K562 (cell line): ENCODE results near the gene TLN1. TPM values are rescaled to one million over a fixed set of nuclear protein-coding genes. Genes with fewer than 3 reads are reported as not detected.

Source experiments
- ATAC-seq: fragments of 200-7000 bp; cut with Tn5 transposase; 3 replicates; pipeline ENCODE4 v1.9.1; 2020; ENCODE audit warnings: moderate library complexity
- BruUV-seq: library from RNA; stranded (reverse); fragments of 400-500 nt; replicated peaks from 2 replicates; lab custom pipeline; 2021; lab: Mats Ljungman, UMichigan
- CTCF ChIA-PET: fragments of 300-600 bp; formaldehyde crosslinking; extraction: SDS; loops from one replicate; lab custom pipeline; 2021; ENCODE audit warnings: low intra/inter-chr PET ratio; lab: Yijun Ruan, JAX
- POLR2A ChIA-PET: fragments of 300-600, 350-650 bp; sonication (Branson Sonifier 250); formaldehyde crosslinking; extraction: SDS; loops from one replicate; lab custom pipeline; 2021; ENCODE audit warnings: antibody characterized with exemption, inconsistent platforms; lab: Yijun Ruan, JAX
- DNase-seq, 4 experiments: peaks; one replicate each; pipeline versions ENCODE4 v3.0.0 to v3.0.0-alpha.2; 2011 to 2018; ENCODE audit warnings: low spot score in 3 of 4, mixed read lengths in 3 of 4; ENCODE audit errors: extremely low read depth in 1 of 4
- FAIRE-seq: peaks from 2 replicates; lab custom pipeline; 2011; peaks lifted over from hg19 to GRCh38; lab: Jason Lieb, UNC
- H2AFZ ChIP-seq: 2 replicates; pipeline ENCODE4 v1.6.0; 2011; ENCODE audit warnings: low read depth, low read length, control low read depth, inconsistent platforms
- H3K27ac ChIP-seq: fragments of 200-600 bp; 3 replicates; pipeline ENCODE4 v1.8.0; 2011; ENCODE audit warnings: low read depth, mild to moderate bottlenecking, control low read depth, inconsistent platforms, low read length, moderate library complexity, mixed read lengths; ENCODE audit errors: extremely low read depth
- H3K27me3 ChIP-seq, 2 experiments: fragments of 300-600 bp in 1 of 2; 2 replicates in 1 of 2; 3 replicates in 1 of 2; pipeline versions ENCODE4 v1.6.0 to v1.8.0; 2011; ENCODE audit warnings: inconsistent platforms in 2 of 2, low read length in 2 of 2, mild to moderate bottlenecking in 1 of 2, mixed read lengths in 1 of 2, moderate library complexity in 1 of 2; ENCODE audit not compliant: control insufficient read depth in 2 of 2, insufficient read depth in 2 of 2
- H3K36me3 ChIP-seq: fragments of 300-600 bp; 3 replicates; pipeline ENCODE4 v1.8.0; 2011; ENCODE audit warnings: mild to moderate bottlenecking, low read length, inconsistent platforms; ENCODE audit not compliant: control insufficient read depth, insufficient read depth
- H3K4me1 ChIP-seq, 2 experiments: fragments of 200-600 bp in 1 of 2; replicated peaks in 1 of 2; 2 replicates in 1 of 2; 3 replicates in 1 of 2; pipeline versions ENCODE4 v1.5.1 to v1.8.0; 2011; ENCODE audit warnings: inconsistent platforms in 2 of 2, low read length in 2 of 2, mild to moderate bottlenecking in 1 of 2, mixed read lengths in 1 of 2, moderate library complexity in 1 of 2; ENCODE audit not compliant: control insufficient read depth in 2 of 2, insufficient read depth in 2 of 2
- H3K4me2 ChIP-seq: 2 replicates; pipeline ENCODE4 v1.6.1; 2011; ENCODE audit warnings: low read length, control low read depth, inconsistent platforms, mixed read lengths; ENCODE audit not compliant: insufficient read depth
- H3K4me3 ChIP-seq: fragments of 200-600 bp; sonication (generic), shearing (Covaris generic); 2 replicates; pipeline ENCODE4 v1.5.1; 2016; ENCODE audit warnings: control low read depth, inconsistent platforms
- H3K79me2 ChIP-seq: fragments of 200-600 bp; 3 replicates; pipeline ENCODE4 v1.8.0; 2011; ENCODE audit warnings: low read length, inconsistent platforms; ENCODE audit not compliant: control insufficient read depth, insufficient read depth
- H3K9ac ChIP-seq, 2 experiments: 2 replicates each; pipeline versions ENCODE4 v1.6.0 to v1.6.1; 2011; ENCODE audit warnings: low read depth in 2 of 2, low read length in 2 of 2, control low read depth in 1 of 2, inconsistent platforms in 1 of 2, mild to moderate bottlenecking in 1 of 2, mixed read lengths in 1 of 2; ENCODE audit not compliant: insufficient read depth in 1 of 2
- H3K9me1 ChIP-seq: one replicate; pipeline ENCODE4 v1.6.0; 2011; ENCODE audit warnings: inconsistent platforms, mild to moderate bottlenecking, low read length, moderate library complexity; ENCODE audit not compliant: control insufficient read depth, insufficient read depth
- H3K9me3 ChIP-seq: replicated peaks from 2 replicates; pipeline ENCODE4 v1.5.1; 2011; ENCODE audit warnings: low read depth, low read length, inconsistent platforms; ENCODE audit not compliant: control insufficient read depth, insufficient read depth
- H4K20me1 ChIP-seq: replicated peaks from 2 replicates; pipeline ENCODE4 v1.6.1; 2011; ENCODE audit warnings: low read length, inconsistent platforms, mixed read lengths; ENCODE audit not compliant: control insufficient read depth, insufficient read depth
- ATF1 ChIP-seq, 2 experiments: fragments of 450-650 bp in 1 of 2; IDR thresholded peaks; 2 replicates each; pipeline ENCODE4 v1.6.1; 2016; ENCODE audit warnings: missing compliant biosample characterization in 1 of 2, missing genetic modification characterization in 1 of 2
- BCL6 ChIP-seq: fragments of 250-450 bp; sonication (Bioruptor Pico); IDR thresholded peaks from 2 replicates; pipeline ENCODE4 v1.4.0; 2020
- CREBBP ChIP-seq: IDR thresholded peaks from one replicate; pipeline ENCODE4 v1.6.1; 2012; ENCODE audit warnings: low read depth, mild to moderate bottlenecking, control low read depth, inconsistent platforms, low read length
- CREM ChIP-seq: IDR thresholded peaks from 2 replicates; pipeline ENCODE4 v1.6.1; 2014; ENCODE audit warnings: antibody characterized with exemption, low read depth
- DPF2 ChIP-seq: fragments of 450-650 bp; IDR thresholded peaks from 2 replicates; pipeline ENCODE4 v1.6.1; 2016
- ETV1 ChIP-seq: fragments of 450-650 bp; conservative IDR thresholded peaks from 2 replicates; pipeline ENCODE4 v1.6.1; 2016; ENCODE audit warnings: missing genetic modification characterization, control low read depth, low read depth, missing compliant biosample characterization
- GATAD2B ChIP-seq: fragments of 450-650 bp; IDR thresholded peaks from 2 replicates; pipeline ENCODE4 v1.6.1; 2017; ENCODE audit warnings: mild to moderate bottlenecking, borderline replicate concordance
- KDM1A ChIP-seq, 2 experiments: fragments of 450-650 bp; IDR thresholded peaks; 2 replicates each; pipeline ENCODE4 v1.6.1; 2016; ENCODE audit warnings: mild to moderate bottlenecking in 2 of 2
- MEF2A ChIP-seq: IDR thresholded peaks from 2 replicates; pipeline ENCODE4 v1.6.1; 2011; ENCODE audit warnings: low read depth, mild to moderate bottlenecking, low read length, moderate library complexity; ENCODE audit not compliant: control insufficient read depth
- NCOA1 ChIP-seq: fragments of 450-650 bp; IDR thresholded peaks from 2 replicates; pipeline ENCODE4 v1.6.1; 2016; ENCODE audit warnings: low read depth
- RBM25 ChIP-seq: fragments of 200-400 bp; formaldehyde crosslinking; IDR thresholded peaks from 2 replicates; pipeline ENCODE4 v1.6.1; 2018; ENCODE audit warnings: low read length, low read depth, moderate library complexity; ENCODE audit not compliant: severe bottlenecking
- SREBF1 ChIP-seq: fragments of 150-350 bp; IDR thresholded peaks from 2 replicates; pipeline ENCODE4 v1.6.1; 2014; ENCODE audit warnings: antibody characterized with exemption, low read depth, low read length, borderline replicate concordance
- SRF ChIP-seq, 2 experiments: fragments of 250-450, 450-650 bp in 1 of 2; sonication (Bioruptor Pico) in 1 of 2; sonication (generic) in 1 of 2; formaldehyde crosslinking; IDR thresholded peaks; 2 replicates each; pipeline versions ENCODE4 v1.5.0 to v1.5.1; 2020 to 2022; ENCODE audit warnings: mild to moderate bottlenecking in 1 of 2, missing genetic modification reagents in 1 of 2
- SRSF1 ChIP-seq: fragments of 200-400 bp; formaldehyde crosslinking; IDR thresholded peaks from 2 replicates; pipeline ENCODE4 v1.6.1; 2017; ENCODE audit warnings: mild to moderate bottlenecking, low read depth, low read length, moderate library complexity
- TFAM ChIP-seq: fragments of 250-450 bp; sonication (Bioruptor Pico); conservative IDR thresholded peaks from 2 replicates; pipeline ENCODE4 v1.5.0; 2021; ENCODE audit warnings: mild to moderate bottlenecking, moderate library complexity
- ZNF79 ChIP-seq: fragments of 250-450 bp; sonication (Bioruptor Pico); IDR thresholded peaks from 2 replicates; pipeline ENCODE4 v1.4.0; 2020; ENCODE audit warnings: low read depth, mild to moderate bottlenecking, moderate library complexity
- WGBS: fragments of 100-300 bp; shearing (Covaris generic); methylation state at CpG from one replicate; pipeline ENCODE4 v1.1.6; 2016; ENCODE audit warnings: low coverage, mixed read lengths; ENCODE audit not compliant: insufficient coverage; ENCODE audit errors: missing lambda C conversion rate; 5-methylcytosine and 5-hydroxymethylcytosine counted together
- in situ Hi-C: fragments of 300-500 bp; cut with MboI; formaldehyde crosslinking; loops from 4 replicates; pipeline ENCODE4 v1.15.0; 2018; ENCODE audit warnings: inconsistent platforms, mixed read lengths
- intact Hi-C: fragments of 100-400 bp; cut with micrococcal nuclease; formaldehyde crosslinking; loops from 2 replicates; pipeline ENCODE4 v1.14.2; 2022
- polyA plus RNA-seq, 8 experiments: library from polyadenylated mRNA; depleted of rRNA in 4 of 8; stranded (reverse) in 5 of 8; unstranded in 3 of 8; fragments of >200 nt; fragmentation: Nextera tagmentation in 2 of 8; fragmentation: Illumina TruSeq in 1 of 8; extraction: Ambion mirVana in 2 of 8; extraction: Trizol in 1 of 8; gene quantifications; 2 replicates each; pipeline versions ENCODE4 v1.2.1 to v1.2.3, GENCODE V29; 2011 to 2014; ENCODE audit warnings: inconsistent platforms in 1 of 8, missing spikeins in 1 of 8
- total RNA-seq, 7 experiments: library from RNA; depleted of rRNA in 6 of 7; stranded (reverse); fragments of >200 nt in 6 of 7; fragmentation: Illumina TruSeq in 2 of 7; extraction: Trizol in 2 of 7; gene quantifications; 2 replicates each; pipeline versions ENCODE4 v1.2.1 to v1.2.3, GENCODE V29; 2011 to 2021; ENCODE audit warnings: low replicate concordance in 1 of 7

The TLN1 gene
- total and polyA plus RNA-seq, 9 of the 15 experiments (the other 6 are each of a cell fraction or from before 2014, with no cell fraction given) = 3.6 to 240 (median 54.8) TPM

DNA sequence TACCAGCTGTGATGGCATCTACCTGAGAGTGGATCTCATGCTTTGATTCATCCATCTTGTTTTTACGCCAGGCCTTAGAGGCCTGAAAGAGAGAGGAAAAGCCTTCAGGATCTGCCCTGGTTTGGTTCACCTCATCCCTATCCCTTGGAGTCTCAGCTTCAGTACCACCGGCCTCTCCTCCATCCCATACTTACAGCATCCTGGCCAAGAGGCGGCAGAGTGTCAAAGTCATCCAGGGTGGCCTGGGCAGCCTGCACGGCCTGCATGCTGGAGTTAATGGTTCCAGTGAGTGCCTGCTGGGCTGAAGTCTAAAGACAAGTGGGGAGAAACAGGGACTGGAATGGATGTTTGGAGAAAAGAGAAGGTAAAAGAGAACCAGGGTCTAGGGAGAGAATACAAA lies 12.4 kb downstream of the TLN1 start:
- in situ Hi-C loops = no loop called here
- H3K36me3 ChIP-seq = peaks cover 99% of the 10 kb centered on the region

More for the DNA sequence above, 12.4 kb downstream of the TLN1 start:
- ATAC-seq (no peak), DNase-seq (no peak), FAIRE-seq (no peak)
- H3K4me3 ChIP-seq = no peak overlapping the region
- CTCF ChIA-PET = no interaction called here
- peaks cover 0 to 2% of the 10 kb centered on the region in 2 experiments; a peak in 2 of 5 replicates for H3K4me1 ChIP-seq
- no peak overlapping the region for H3K4me2 ChIP-seq
- no peak overlapping the region for H3K27ac ChIP-seq
- no peaks in the 10 kb centered on the region for H3K27me3 ChIP-seq
- POLR2A ChIA-PET = interaction anchor here (0.6 kb wide), 2 partner anchors 55 to 212 kb away, joined by 3 to 4 read pairs; no protein-coding TSS in a partner anchor
- no peaks in the 10 kb centered on the region for H3K79me2 ChIP-seq
- TF ChIP-seq BCL6 (CRISPR knock-in tag) = no peak
- TF ChIP-seq GATAD2B = no peak
- TF ChIP-seq DPF2 = no peak
- no peak for TF ChIP-seq ATF1 (CRISPR knock-in tag; IDR thresholded peaks at IDR 0.05)
- no peak for TF ChIP-seq ATF1 (tag; IDR thresholded peaks at IDR 0.05)
- no peak for TF ChIP-seq KDM1A (IDR thresholded peaks at IDR 0.05)
- no peak for TF ChIP-seq SRSF1
- TF ChIP-seq CREBBP = no peak
- no peak for TF ChIP-seq ZNF79 (CRISPR knock-in tag)
- no peak for TF ChIP-seq SREBF1
- no peak for TF ChIP-seq MEF2A
- no peak for TF ChIP-seq NCOA1
- no peak for TF ChIP-seq RBM25
- TF ChIP-seq CREM = no peak
- TF ChIP-seq TFAM (CRISPR knock-in tag) = no peak
- TF ChIP-seq ETV1 (tag) = no peak
- TF ChIP-seq SRF (CRISPR knock-in tag; IDR thresholded peaks at IDR 0.05) = no peak
- peaks cover 1% of the 10 kb centered on the region for H3K9me1 ChIP-seq
- intact Hi-C loops = no loop called here
- no peaks in the 10 kb centered on the region for H4K20me1 ChIP-seq
- H2AFZ ChIP-seq = no peak overlapping the region
- H3K9me3 ChIP-seq = no peaks in the 10 kb centered on the region
- H3K9ac ChIP-seq = no peak overlapping the region
- no TSS peak for BruUV-seq
- 95% methylated on average over 4 of the region's 4 CpGs for WGBS
